Liver (tissue), 9 donors: ENCODE measurements around the gene CACTIN. TPM values are rescaled to one million over a fixed set of nuclear protein-coding genes. Genes with fewer than 3 reads are reported as not detected.

Experiments
- DNase-seq: peaks from one replicate; pipeline ENCODE4 v3.0.0-alpha.2; 2017; ENCODE audit warnings: low spot score
- H3K27ac ChIP-seq, 2 donors: one replicate each; pipeline ENCODE4 v1.7.0; 2013; ENCODE audit warnings: inconsistent platforms in 2 of 2, low read length in 2 of 2, control low read depth in 1 of 2, low read depth in 1 of 2, mild to moderate bottlenecking in 1 of 2
- H3K27me3 ChIP-seq, 4 donors: one replicate each; pipeline versions ENCODE4 v1.6.1 to v1.7.0; 2013; ENCODE audit warnings: low read length in 3 of 4, inconsistent platforms in 1 of 4, mild to moderate bottlenecking in 1 of 4, moderate library complexity in 1 of 4; ENCODE audit not compliant: control insufficient read depth in 4 of 4, insufficient read depth in 4 of 4
- H3K36me3 ChIP-seq, 4 donors: one replicate each; pipeline versions ENCODE4 v1.6.1 to v1.7.0; 2013; ENCODE audit warnings: low read length in 3 of 4, mild to moderate bottlenecking in 3 of 4, low read depth in 1 of 4, moderate library complexity in 1 of 4; ENCODE audit not compliant: control insufficient read depth in 4 of 4, insufficient read depth in 3 of 4
- H3K4me1 ChIP-seq, 4 donors: one replicate each; pipeline versions ENCODE4 v1.6.1 to v1.7.0; 2013; ENCODE audit warnings: low read length in 3 of 4, mild to moderate bottlenecking in 3 of 4, moderate library complexity in 1 of 4; ENCODE audit not compliant: control insufficient read depth in 4 of 4, insufficient read depth in 4 of 4
- H3K4me3 ChIP-seq, 3 donors: one replicate each; pipeline versions ENCODE4 v1.6.1 to v1.7.0; 2013; ENCODE audit warnings: low read length in 3 of 3, control low read depth in 1 of 3, low read depth in 1 of 3, mild to moderate bottlenecking in 1 of 3
- H3K9ac ChIP-seq, 2 donors: one replicate each; pipeline ENCODE4 v1.7.0; 2013; ENCODE audit warnings: low read length in 2 of 2, mild to moderate bottlenecking in 2 of 2, moderate library complexity in 2 of 2, control low read depth in 1 of 2, low read depth in 1 of 2
- H3K9me3 ChIP-seq, 4 donors: one replicate each; pipeline versions ENCODE4 v1.6.1 to v1.7.0; 2013; ENCODE audit warnings: low read length in 3 of 4; ENCODE audit not compliant: control insufficient read depth in 4 of 4
- CTCF ChIP-seq: fragments of 150-350 bp; IDR thresholded peaks from 2 replicates; pipeline ENCODE4 v1.5.1; 2017; ENCODE audit warnings: improper control_type of control experiment, low read depth, low read length; ENCODE audit not compliant: missing input control
- EGR1 ChIP-seq, 2 donors: IDR thresholded peaks; 2 replicates each; pipeline ENCODE4 v1.6.1; 2016 to 2018; ENCODE audit warnings: antibody characterized with exemption in 2 of 2, low read depth in 2 of 2
- FOXA1 ChIP-seq: IDR thresholded peaks from 2 replicates; pipeline ENCODE4 v1.6.1; 2016; ENCODE audit warnings: antibody characterized with exemption
- FOXA2 ChIP-seq: IDR thresholded peaks from 2 replicates; pipeline ENCODE4 v1.6.1; 2016; ENCODE audit warnings: antibody characterized with exemption
- GABPA ChIP-seq, 2 donors: IDR thresholded peaks in 1 of 2; conservative IDR thresholded peaks in 1 of 2; 2 replicates each; pipeline ENCODE4 v1.6.1; 2016; ENCODE audit warnings: antibody characterized with exemption in 2 of 2, mild to moderate bottlenecking in 1 of 2, moderate library complexity in 1 of 2
- HNF4A ChIP-seq, 2 donors: conservative IDR thresholded peaks; 2 replicates each; pipeline ENCODE4 v1.6.1; 2016; ENCODE audit warnings: antibody characterized with exemption in 2 of 2, mild to moderate bottlenecking in 2 of 2
- HNF4G ChIP-seq: IDR thresholded peaks from 2 replicates; pipeline ENCODE4 v1.6.1; 2016; ENCODE audit warnings: antibody characterized with exemption
- JUND ChIP-seq, 2 donors: IDR thresholded peaks; 2 replicates each; pipeline ENCODE4 v1.6.1; 2016; ENCODE audit warnings: antibody characterized with exemption in 2 of 2
- MAX ChIP-seq: IDR thresholded peaks from 2 replicates; pipeline ENCODE4 v1.6.1; 2016; ENCODE audit warnings: antibody characterized with exemption
- NR2F2 ChIP-seq: IDR thresholded peaks from 2 replicates; pipeline ENCODE4 v1.6.1; 2016; ENCODE audit warnings: antibody characterized with exemption
- RAD21 ChIP-seq, 2 donors: IDR thresholded peaks; 2 replicates each; pipeline ENCODE4 v1.6.1; 2016; ENCODE audit warnings: antibody characterized with exemption in 2 of 2, mild to moderate bottlenecking in 2 of 2
- REST ChIP-seq: IDR thresholded peaks from 2 replicates; pipeline ENCODE4 v1.6.1; 2016; ENCODE audit warnings: antibody characterized with exemption, mild to moderate bottlenecking
- RXRA ChIP-seq, 2 donors: IDR thresholded peaks; 2 replicates each; pipeline ENCODE4 v1.6.1; 2017 to 2018; ENCODE audit warnings: antibody characterized with exemption in 2 of 2, mild to moderate bottlenecking in 1 of 2
- TAF1 ChIP-seq: conservative IDR thresholded peaks from 2 replicates; pipeline ENCODE4 v1.6.1; 2016; ENCODE audit warnings: antibody characterized with exemption, mild to moderate bottlenecking
- YY1 ChIP-seq: IDR thresholded peaks from 2 replicates; pipeline ENCODE4 v1.6.1; 2016; ENCODE audit warnings: antibody characterized with exemption, mild to moderate bottlenecking
- WGBS: extraction: QIAGEN DNeasy Blood & Tissue Kit; methylation state at CpG from one replicate; pipeline ENCODE4 v1.1.7; 2013; 5-methylcytosine and 5-hydroxymethylcytosine counted together
- polyA plus RNA-seq, 2 donors: library from polyadenylated mRNA; stranded (reverse) in 1 of 2; unstranded in 1 of 2; fragments of 200-250 nt in 1 of 2; fragments of >200 nt in 1 of 2; fragmentation: Nextera tagmentation in 1 of 2; extraction: Ambion mirVana in 1 of 2; gene quantifications; one replicate each; pipeline versions ENCODE4 v1.2.1 to v1.2.3, GENCODE V29; 2013 to 2015
- total RNA-seq, 2 donors: library from RNA; depleted of rRNA; stranded (reverse); fragments of >200 nt; gene quantifications; one replicate each; pipeline ENCODE4 v1.2.3, GENCODE V29; 2014
- TF ChIP-seq, protein P1 (sequence below): IDR thresholded peaks from 2 replicates; pipeline ENCODE4 v1.6.1; 2016; ENCODE audit warnings: antibody characterized with exemption
- TF ChIP-seq, protein P2 (sequence below): IDR thresholded peaks from 2 replicates; pipeline ENCODE4 v1.6.1; 2016; ENCODE audit warnings: antibody characterized with exemption
- donor health status: healthy.
- donor health status: healthy.
- donor health status: healthy.
- donor health status: healthy.
- donor health status: healthy.

The CACTIN gene
- total and polyA plus RNA-seq, 4 donors, result 1.9 to 13.2 (median 10.0) TPM

GRCh38 chr19:3639479-3639878, 12.9 kb upstream of the CACTIN start:
- H3K4me1 ChIP-seq, result peaks cover 3 to 4% (median 3%) of the 10 kb centered on the region in 4 donors
- H3K9me3 ChIP-seq, result no peaks in the 10 kb centered on the region
- TF ChIP-seq MAX, result no peak
- TF ChIP-seq RAD21 (IDR thresholded peaks at IDR 0.05), result no peak
- TF ChIP-seq HNF4A (conservative IDR thresholded peaks at IDR 0.05), result no peak
- no peak for TF ChIP-seq RXRA (IDR thresholded peaks at IDR 0.05)
- TF ChIP-seq FOXA2, result no peak
- TF ChIP-seq REST, result no peak
- no peak for TF ChIP-seq CTCF
- no peak overlapping the region for H3K9ac ChIP-seq
- 98% methylated on average over 13 of the region's 13 CpGs for WGBS
- H3K27ac ChIP-seq, result no peak overlapping the region
- no peak overlapping the region for H3K4me3 ChIP-seq
- DNase-seq, result no peak
- peaks cover 0 to 22% (median 8%) of the 10 kb centered on the region in 4 donors for H3K36me3 ChIP-seq
- H3K27me3 ChIP-seq, result no peaks in the 10 kb centered on the region

- TF ChIP-seq RAD21 (IDR thresholded peaks at IDR 0.05), result no peak
These were observed 11.9 kb upstream of the CACTIN start for GRCh38 chr19:3638208-3639193.

DNA sequence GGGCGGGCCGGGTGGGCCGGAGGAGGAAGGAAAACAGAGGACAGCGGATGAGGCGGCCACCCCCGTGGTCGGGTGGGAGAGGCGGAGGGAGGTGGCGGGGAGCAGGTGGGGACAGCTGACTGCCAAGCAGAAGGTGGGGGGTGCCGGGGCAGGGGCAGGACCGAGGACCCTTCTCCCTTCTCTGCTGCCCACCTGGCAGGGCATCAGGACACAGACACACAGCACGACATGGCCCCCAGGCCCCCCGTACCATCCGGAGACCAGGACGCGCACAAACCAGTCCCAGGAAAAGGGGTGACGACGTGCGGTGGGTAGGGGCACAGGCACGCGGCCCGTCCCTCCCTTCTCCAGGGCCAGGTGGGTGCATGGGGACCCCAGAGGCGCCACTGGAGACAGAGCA, 11.0 kb upstream of the CACTIN start:
- Histone ChIP-seq H3K9ac (no peak overlapping the region), H3K9me3 (no peaks in the 10 kb centered on the region), H3K27me3 (no peaks in the 10 kb centered on the region), H3K4me1 (no peaks in the 10 kb centered on the region), H3K27ac (no peak overlapping the region), H3K4me3 (no peak overlapping the region), H3K36me3 (peaks cover 0 to 22% (median 9%) of the 10 kb centered on the region in 4 donors)
- WGBS, result 96% methylated on average over 23 of the region's 23 CpGs
- DNase-seq, result no peak
- TF ChIP-seq EGR1 (IDR thresholded peaks at IDR 0.05; ENCODE audit: low read depth in 2 of 2) (no peak), HNF4A (conservative IDR thresholded peaks at IDR 0.05) (no peak), NR2F2 (no peak), HNF4G (no peak), TAF1 (no peak), MAX (no peak), FOXA1 (no peak), GABPA (IDR thresholded peaks at IDR 0.05 in 1 of 2, conservative IDR thresholded peaks at IDR 0.05 in 1 of 2) (no peak), JUND (IDR thresholded peaks at IDR 0.05) (no peak), YY1 (no peak)
- TF ChIP-seq, protein P1, sequence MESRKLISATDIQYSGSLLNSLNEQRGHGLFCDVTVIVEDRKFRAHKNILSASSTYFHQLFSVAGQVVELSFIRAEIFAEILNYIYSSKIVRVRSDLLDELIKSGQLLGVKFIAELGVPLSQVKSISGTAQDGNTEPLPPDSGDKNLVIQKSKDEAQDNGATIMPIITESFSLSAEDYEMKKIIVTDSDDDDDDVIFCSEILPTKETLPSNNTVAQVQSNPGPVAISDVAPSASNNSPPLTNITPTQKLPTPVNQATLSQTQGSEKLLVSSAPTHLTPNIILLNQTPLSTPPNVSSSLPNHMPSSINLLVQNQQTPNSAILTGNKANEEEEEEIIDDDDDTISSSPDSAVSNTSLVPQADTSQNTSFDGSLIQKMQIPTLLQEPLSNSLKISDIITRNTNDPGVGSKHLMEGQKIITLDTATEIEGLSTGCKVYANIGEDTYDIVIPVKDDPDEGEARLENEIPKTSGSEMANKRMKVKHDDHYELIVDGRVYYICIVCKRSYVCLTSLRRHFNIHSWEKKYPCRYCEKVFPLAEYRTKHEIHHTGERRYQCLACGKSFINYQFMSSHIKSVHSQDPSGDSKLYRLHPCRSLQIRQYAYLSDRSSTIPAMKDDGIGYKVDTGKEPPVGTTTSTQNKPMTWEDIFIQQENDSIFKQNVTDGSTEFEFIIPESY, result no peak
- TF ChIP-seq, protein P2, sequence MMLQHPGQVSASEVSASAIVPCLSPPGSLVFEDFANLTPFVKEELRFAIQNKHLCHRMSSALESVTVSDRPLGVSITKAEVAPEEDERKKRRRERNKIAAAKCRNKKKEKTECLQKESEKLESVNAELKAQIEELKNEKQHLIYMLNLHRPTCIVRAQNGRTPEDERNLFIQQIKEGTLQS, result no peak

More at GRCh38 chr19:3638208-3639193, 11.9 kb upstream of the CACTIN start:
- Histone ChIP-seq H3K9ac (no peak overlapping the region), H3K27me3 (no peaks in the 10 kb centered on the region), H3K4me1 (no peaks in the 10 kb centered on the region), H3K9me3 (no peaks in the 10 kb centered on the region), H3K4me3 (no peak overlapping the region), H3K36me3 (peaks cover 0 to 22% (median 8%) of the 10 kb centered on the region in 4 donors), H3K27ac (no peak overlapping the region)
- WGBS, result 95% methylated on average over 55 of the region's 55 CpGs
- DNase-seq, result no peak
